Ramos (cell line): ENCODE measurements around the gene MXRA8.

Experiments used
- in situ Hi-C: fragments of 300-500 bp; cut with MboI; formaldehyde crosslinking; loops from one replicate; pipeline ENCODE4 v1.14.3; 2022; ENCODE audit warnings: low sequenced_read_pairs; ENCODE audit not compliant: unreplicated experiment

MXRA8 gene

DNA sequence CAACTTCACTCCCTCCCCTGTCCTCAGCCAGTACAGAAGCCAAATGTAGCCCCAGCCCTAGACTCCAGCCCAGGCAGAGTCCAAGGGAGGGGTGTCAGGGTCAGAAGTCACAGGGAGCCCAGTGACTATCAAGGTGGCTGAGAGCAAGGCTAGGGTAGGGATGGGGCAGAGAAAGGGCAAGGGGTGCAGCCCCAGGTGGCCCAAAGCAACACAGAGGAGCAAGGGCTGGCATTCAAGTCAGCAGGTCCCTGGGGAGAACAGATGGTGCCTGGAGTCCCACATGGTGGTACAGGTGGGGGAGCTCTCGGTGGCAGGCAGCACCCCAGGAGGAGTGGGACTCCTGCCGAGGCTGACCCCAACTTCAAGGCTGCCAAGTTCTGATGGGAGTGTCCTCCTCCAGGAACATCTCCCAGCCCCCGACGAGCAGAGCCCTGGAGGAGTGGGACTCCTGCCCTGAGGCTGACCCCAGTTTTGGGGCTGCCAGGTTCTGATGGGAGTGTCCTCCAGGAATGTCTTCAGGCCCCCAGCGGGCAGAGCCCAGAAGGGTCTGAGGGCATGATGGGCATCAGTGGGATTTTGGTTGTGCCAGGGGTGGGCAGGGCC, 5.5 kb downstream of the MXRA8 start:
- in situ Hi-C loops = no loop called here

DNA sequence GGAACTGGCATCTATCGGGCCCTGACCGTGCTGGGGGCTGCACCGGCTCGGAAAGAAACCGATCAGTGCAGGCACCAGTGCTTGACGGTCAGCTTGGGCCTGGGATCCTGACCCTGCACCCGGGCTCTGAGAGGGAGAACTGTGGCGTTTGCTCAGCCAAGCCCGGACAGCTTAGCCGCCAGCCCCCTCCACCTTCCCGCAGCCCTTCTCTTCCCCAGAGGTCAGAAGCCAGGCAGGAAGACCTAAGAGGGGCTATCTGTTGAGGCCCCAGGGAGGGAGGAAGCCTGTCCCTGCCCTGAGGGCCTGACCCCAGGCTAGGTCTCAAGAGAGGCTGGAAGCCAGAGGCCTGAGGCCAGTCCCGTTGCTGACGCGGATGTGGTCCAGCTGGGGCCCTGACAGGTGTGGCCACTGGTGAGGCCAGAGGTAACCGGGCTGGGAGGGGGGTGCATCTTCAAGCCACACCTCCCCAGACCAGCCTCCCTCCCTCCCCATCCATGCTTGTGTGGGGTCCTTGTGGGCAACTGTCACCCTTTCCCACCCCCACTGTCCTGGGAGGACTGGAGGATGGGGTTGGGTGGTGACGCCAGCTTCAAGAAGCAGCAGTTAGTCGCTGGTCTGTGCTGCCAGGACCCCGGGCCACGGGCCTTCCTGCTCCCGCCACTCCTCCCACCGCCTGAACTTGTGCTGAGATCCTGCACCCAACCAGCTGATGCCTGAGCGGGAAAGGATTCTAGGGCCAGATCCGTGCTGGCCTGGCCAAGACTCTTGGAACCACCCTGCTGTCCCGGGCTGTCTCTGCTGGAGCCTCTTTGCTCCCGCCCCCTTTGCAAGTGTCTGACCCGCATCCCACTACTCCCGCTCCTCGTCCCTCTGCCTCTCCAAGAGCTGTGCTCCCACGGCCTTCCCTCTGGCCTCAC, 6.6 kb downstream of the MXRA8 start:
- in situ Hi-C loops = no loop called here

- in situ Hi-C loops = no loop called here
Observed at GRCh38 chr1:1349256-1350012, 8.9 kb downstream of the MXRA8 start, which contains the start of gene DVL1. DVL1 (minus strand) TSS chr1:1349418; CDS start chr1:1349065, 353 bp downstream.

GRCh38 chr1:1348420-1349255, 9.7 kb downstream of the MXRA8 start:
- in situ Hi-C loops = no loop called here

GRCh38 chr1:1347663-1348419, 10.5 kb downstream of the MXRA8 start:
- in situ Hi-C loops = no loop called here

- in situ Hi-C loops = no loop called here
Observed at GRCh38 chr1:1347026-1347595, 11.2 kb downstream of the MXRA8 start.

DNA sequence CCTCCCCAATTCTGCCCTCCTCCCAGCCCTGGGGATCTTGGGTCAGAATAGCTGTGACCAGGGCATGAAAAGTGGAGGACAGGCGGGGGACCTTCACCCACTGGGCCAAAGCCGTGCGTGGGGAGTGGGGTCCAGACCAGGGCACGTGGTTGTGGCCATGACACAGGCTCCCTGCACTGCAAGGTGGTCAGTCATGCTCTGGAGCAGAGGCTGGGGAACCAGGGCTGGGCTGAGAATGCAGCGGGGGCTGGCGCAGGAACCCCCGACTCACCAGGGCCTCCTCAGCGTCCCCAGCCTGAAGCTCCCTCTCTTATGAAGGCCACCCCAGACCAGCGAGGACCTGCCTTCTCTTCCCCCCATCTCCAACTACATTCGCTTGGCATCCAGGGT, 11.9 kb downstream of the MXRA8 start:
- in situ Hi-C loops = no loop called here

DNA sequence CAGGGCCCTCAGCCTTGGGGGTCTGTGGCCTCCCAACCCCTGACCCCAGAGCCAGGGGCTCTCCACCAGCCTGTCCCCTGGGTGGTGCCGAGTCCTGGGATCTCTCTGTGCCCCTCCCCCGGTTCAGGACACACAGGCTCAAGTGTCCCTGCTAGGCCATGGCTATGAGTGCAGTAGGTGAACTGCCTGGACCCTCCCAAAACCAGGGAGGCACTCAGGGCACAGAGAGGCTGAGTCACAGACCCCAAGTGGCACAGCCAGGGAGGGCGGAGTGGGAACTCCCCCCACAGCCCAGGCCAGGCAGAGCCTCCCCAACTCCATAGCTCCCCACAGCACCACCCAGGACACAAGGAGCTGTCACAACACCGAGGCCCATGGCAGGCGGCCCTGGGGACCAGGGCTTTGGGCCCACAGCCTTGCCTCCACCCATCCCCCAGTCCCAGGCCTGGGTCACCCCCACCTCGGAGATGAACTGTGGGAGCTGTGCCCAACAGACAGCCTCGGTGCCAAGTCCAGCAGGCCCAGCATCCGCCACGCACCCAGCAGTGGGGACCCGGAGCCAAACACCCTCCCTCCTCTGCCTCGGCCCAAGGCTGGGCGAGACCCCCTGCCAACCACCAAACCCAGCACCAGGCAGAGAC, 12.4 kb downstream of the MXRA8 start:
- in situ Hi-C loops = no loop called here

GRCh38 chr1:1345384-1345783, 13.0 kb downstream of the MXRA8 start:
- in situ Hi-C loops = no loop called here

DNA sequence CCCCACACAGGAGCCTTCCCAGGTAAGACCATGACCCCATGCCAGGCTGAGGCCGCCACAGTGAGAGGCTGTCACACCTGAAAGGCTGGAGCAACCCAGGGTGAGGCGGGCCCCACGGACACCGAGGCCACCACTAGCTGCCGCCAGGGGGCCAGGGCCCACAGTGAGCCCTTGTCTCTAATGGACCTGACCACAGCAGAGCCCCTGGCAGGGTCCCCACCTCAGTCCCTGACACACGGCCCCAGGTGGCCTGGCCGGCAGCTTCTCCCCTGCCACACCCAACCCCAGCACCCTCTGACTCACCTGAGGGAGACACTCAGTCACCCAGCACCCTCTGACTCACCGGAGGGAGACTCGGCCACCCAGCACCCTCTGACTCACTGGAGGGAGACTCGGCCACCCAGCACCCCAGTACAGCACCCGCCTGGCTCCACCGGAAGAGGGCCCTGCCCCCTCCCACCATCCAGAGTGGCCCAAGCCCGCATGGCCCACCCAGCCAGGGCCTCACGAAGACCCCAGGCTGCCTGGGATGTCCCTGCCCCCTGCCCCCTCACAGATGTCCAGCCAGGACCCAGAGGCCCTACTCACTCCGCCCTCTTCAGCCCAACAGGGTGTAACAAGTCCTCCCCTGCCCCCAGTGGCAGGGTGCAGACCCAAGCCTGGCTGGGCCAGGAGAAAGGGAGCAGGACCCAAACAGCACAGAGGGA, 13.5 kb downstream of the MXRA8 start:
- in situ Hi-C loops = no loop called here

GRCh38 chr1:1343811-1344421, 14.4 kb downstream of the MXRA8 start:
- in situ Hi-C loops = no loop called here

DNA sequence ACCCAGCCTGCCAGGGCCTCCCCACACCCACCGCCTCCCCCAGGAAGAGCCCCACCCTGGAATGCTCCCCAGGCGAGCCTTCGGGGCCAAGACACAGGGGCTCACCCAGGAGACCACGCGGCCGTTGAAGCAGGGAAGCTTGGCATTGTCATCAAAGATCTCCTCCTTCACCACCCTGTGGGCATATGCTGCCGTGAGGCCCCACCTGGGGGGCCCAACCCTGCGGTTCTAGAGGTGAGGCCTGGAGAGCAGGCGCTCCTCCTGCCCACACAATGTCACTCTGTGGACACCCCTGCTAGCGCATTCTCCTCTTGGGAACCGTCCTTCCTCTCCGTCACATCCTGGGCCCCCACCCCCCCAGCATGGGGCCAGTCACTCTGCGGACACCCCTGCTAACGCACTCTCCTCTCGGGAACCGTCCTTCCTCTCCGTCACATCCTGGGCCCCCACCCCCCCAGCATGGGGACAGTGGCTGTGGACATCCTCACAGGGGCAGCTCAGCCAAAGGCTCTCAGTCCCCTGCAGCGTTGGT, 15.7 kb downstream of the MXRA8 start:
- in situ Hi-C loops = no loop called here

DNA sequence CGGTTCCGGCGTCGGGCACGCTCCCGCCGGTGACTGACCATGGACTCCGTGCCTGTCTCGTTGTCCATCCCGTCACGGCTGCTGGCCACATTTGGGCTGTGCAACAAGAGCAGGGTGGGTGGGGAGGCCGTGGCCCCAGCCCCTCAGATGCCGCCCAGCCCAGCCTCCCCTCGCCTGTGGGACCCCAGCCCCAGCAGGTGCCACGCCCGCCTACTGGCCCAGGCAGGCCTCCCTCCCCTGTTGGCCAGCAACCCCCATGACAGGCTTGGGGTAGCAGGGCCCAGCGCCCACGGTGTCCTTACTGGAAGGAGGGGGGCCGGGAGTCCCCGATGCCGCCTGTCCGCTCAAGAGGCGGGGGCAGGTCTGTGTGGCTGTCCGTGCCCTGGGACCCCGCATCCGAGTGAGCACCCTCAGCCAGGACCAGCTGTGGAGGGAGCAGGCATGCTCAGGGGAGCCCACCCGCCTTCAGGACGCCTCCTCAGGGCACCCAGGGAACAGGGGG, 16.2 kb downstream of the MXRA8 start:
- in situ Hi-C loops = no loop called here

- in situ Hi-C loops = no loop called here
Observed at GRCh38 chr1:1341549-1342021, 16.8 kb downstream of the MXRA8 start.

DNA sequence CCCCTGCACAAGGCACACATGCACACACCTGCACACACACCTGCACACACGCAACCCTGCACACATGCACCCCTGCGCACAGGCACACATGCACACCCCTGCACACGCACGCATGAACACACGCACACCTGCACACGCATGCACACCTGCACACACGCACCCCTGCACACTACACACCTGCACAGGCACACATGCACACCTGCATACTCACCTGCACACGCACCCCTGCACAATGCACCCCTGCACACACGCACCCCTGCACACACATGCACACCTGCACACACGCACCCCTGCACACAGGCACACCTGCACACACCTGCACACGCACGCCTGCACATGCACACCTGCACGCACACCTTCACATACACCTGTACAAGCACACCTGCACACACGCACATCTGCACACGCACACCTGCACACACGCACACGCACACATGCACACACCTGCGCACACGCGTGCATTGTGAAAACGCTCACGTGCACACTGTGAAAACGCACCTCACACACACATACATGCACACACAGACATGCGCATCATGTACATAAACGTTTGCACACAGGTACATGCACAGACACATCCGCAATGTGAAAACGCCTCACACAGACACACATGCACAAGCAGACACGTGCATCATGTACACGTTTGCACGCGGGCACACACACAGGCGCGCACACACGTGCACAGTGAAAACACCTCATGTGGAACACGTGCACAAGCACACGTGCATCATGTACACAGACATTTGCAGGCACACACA, 17.4 kb downstream of the MXRA8 start:
- in situ Hi-C loops = no loop called here

DNA sequence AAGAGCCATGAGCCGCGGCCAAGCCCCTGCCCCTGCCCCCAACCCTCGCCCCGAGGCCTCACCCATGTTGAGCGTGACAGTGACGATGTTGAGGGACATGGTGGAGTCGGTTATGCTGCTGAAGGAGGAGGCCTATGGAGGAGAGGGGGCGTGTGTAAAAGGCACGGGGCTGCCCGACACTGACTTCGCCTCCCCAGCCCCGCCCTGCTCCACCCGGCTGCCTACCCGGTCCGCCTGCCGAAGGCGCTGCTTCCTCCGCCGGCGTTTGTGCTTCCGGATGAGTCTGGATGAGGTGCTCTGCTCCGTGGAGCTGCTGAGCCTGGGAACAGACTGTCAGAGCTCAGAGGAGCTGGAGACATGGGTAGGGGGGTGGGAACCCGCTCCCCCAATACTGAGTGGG, 18.2 kb downstream of the MXRA8 start:
- in situ Hi-C loops = no loop called here
